CD4-positive, alpha-beta T cell (primary cell): ENCODE results near the gene PDE10A. TPM values are rescaled to one million over a fixed set of nuclear protein-coding genes. Genes with fewer than 3 reads are reported as not detected.

Experiments used
- ATAC-seq: fragments of 200-7000 bp; cut with Tn5 transposase; one replicate; pipeline ENCODE4 v1.10.0; 2022; ENCODE audit warnings: mild to moderate bottlenecking; ENCODE audit not compliant: poor library complexity
- CTCF ChIA-PET: fragments of 350-600 bp; sonication (Branson Sonifier 250); formaldehyde crosslinking; loops from one replicate; lab custom pipeline; 2021; ENCODE audit warnings: antibody characterized with exemption, inconsistent platforms; lab: Charles Lee
- POLR2A ChIA-PET: fragments of 350-600 bp; sonication (Branson Sonifier 250); formaldehyde crosslinking; loops from one replicate; lab custom pipeline; 2021; ENCODE audit warnings: antibody characterized with exemption, inconsistent platforms; lab: Charles Lee
- DNase-seq, 14 experiments: peaks; one replicate each; pipeline ENCODE4 v3.0.0-alpha.2; 2013 to 2020; ENCODE audit warnings: mixed read lengths in 2 of 14
- H3K27ac ChIP-seq, 2 donors: one replicate each; pipeline versions ENCODE4 v1.5.1 to v1.7.0; 2013; ENCODE audit warnings: low read length in 2 of 2, low read depth in 1 of 2, mild to moderate bottlenecking in 1 of 2
- H3K27me3 ChIP-seq, 2 experiments: 1 replicate in 1 of 2; 2 replicates in 1 of 2; pipeline versions ENCODE4 v1.6.1 to v1.7.0; 2013; ENCODE audit warnings: low read length in 2 of 2, control low read depth in 1 of 2, mild to moderate bottlenecking in 1 of 2, moderate library complexity in 1 of 2; ENCODE audit not compliant: insufficient read depth in 2 of 2, control insufficient read depth in 1 of 2
- H3K36me3 ChIP-seq: one replicate; pipeline ENCODE4 v1.6.1; 2013; ENCODE audit warnings: low read length, control low read depth; ENCODE audit not compliant: insufficient read depth
- H3K4me1 ChIP-seq: one replicate; pipeline ENCODE4 v1.6.1; 2013; ENCODE audit warnings: low read length, control low read depth; ENCODE audit not compliant: insufficient read depth
- H3K4me3 ChIP-seq: one replicate; pipeline ENCODE4 v1.5.1; 2013; ENCODE audit warnings: mild to moderate bottlenecking, low read length, moderate library complexity
- H3K9me3 ChIP-seq, 2 experiments: 1 replicate in 1 of 2; 2 replicates in 1 of 2; pipeline versions ENCODE4 v1.6.1 to v1.7.0; 2013; ENCODE audit warnings: low read length in 2 of 2, mild to moderate bottlenecking in 2 of 2, control low read depth in 1 of 2, moderate library complexity in 1 of 2; ENCODE audit not compliant: control insufficient read depth in 1 of 2, insufficient read depth in 1 of 2
- H3K27ac Mint-ChIP-seq: one replicate; pipeline ENCODE4 v1.8.0; 2020; ENCODE audit warnings: mixed read lengths
- H3K27me3 Mint-ChIP-seq: one replicate; pipeline ENCODE4 v1.8.0; 2021; ENCODE audit warnings: mixed read lengths
- H3K36me3 Mint-ChIP-seq: one replicate; pipeline ENCODE4 v1.8.0; 2021; ENCODE audit warnings: low read depth, mixed read lengths
- H3K4me1 Mint-ChIP-seq: one replicate; pipeline ENCODE4 v1.8.0; 2021; ENCODE audit warnings: low read depth, mixed read lengths
- H3K4me3 Mint-ChIP-seq: one replicate; pipeline ENCODE4 v1.8.0; 2020; ENCODE audit warnings: mild to moderate bottlenecking, mixed read lengths
- H3K9me3 Mint-ChIP-seq: one replicate; pipeline ENCODE4 v1.8.0; 2020; ENCODE audit warnings: mixed read lengths
- intact Hi-C, 2 experiments: fragments of 100-400 bp; cut with DNase I in 1 of 2; cut with micrococcal nuclease in 1 of 2; formaldehyde crosslinking; loops; one replicate each; pipeline versions ENCODE4 v1.15.1 to v1.9.0; 2023 to 2025; cut with DNase I, micrococcal nuclease
- total RNA-seq, 174 experiments: library from RNA in 2 of 174; stranded (reverse) in 2 of 174; gene quantifications; one replicate each; pipeline ENCODE4 v1.2.3 and lab custom pipeline; 2021 to 2026
- TF ChIP-seq, protein P1 (sequence below): fragments of 200-600 bp; IDR thresholded peaks from one replicate; pipeline ENCODE4 v1.8.0; 2022; ENCODE audit warnings: antibody characterized with exemption, mild to moderate bottlenecking

The PDE10A gene
- total RNA-seq, 2 experiments from 2014 or later, result not detected

DNA sequence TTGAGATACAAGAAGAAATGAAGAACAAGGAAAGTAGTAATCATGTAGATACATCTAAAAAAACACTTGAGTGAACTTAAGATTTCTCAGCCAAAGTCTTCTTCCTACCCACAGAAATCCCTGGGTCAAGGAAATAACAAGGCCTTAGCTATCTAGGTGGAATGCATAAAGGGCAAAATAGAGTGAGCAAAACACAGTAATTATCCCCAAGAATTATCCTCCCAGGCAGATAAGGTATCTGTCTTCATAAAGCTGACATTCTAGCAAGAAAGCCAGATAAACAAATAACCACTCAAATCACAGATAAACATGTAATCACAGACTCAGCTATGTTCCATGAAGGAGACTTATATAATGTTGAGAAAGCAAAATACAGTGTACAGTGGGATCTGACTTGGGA is 216.7 kb downstream of the PDE10A start:
- no peaks in the 10 kb centered on the region for H3K27me3 ChIP-seq

DNA sequence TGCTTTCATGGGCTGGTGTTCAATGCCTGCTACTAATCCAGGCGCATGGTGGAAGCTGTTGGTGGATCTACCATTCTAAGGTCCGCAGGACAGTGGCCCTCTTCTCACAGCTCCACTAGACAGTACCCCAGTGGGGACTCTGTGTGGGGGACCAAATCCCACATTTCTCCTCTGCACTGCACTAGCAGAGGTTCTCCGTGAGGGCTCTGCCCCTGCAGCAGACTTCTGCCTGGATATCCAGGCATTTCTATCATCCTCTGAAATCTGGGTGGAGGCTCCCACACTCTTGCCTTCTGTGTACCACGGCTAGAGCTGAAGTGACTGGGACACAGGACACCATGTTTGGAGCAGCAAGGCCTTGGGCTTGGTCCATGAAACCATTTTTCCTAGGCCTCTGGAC is 219.6 kb downstream of the PDE10A start:
- no peaks in the 10 kb centered on the region for H3K27me3 ChIP-seq
- ChIA-PET CTCF (no interaction called here), POLR2A (no interaction called here)
- H3K4me1 ChIP-seq, result no peaks in the 10 kb centered on the region
- no peak overlapping the region for H3K4me3 ChIP-seq
- H3K4me3 Mint-ChIP-seq, result no peak overlapping the region
- H3K36me3 ChIP-seq, result no peaks in the 10 kb centered on the region
- intact Hi-C loops, result no loop called here
- H3K4me1 Mint-ChIP-seq, result no peaks in the 10 kb centered on the region
- TF ChIP-seq, protein P1, sequence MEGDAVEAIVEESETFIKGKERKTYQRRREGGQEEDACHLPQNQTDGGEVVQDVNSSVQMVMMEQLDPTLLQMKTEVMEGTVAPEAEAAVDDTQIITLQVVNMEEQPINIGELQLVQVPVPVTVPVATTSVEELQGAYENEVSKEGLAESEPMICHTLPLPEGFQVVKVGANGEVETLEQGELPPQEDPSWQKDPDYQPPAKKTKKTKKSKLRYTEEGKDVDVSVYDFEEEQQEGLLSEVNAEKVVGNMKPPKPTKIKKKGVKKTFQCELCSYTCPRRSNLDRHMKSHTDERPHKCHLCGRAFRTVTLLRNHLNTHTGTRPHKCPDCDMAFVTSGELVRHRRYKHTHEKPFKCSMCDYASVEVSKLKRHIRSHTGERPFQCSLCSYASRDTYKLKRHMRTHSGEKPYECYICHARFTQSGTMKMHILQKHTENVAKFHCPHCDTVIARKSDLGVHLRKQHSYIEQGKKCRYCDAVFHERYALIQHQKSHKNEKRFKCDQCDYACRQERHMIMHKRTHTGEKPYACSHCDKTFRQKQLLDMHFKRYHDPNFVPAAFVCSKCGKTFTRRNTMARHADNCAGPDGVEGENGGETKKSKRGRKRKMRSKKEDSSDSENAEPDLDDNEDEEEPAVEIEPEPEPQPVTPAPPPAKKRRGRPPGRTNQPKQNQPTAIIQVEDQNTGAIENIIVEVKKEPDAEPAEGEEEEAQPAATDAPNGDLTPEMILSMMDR, result no peak
- no peak overlapping the region for H3K27ac Mint-ChIP-seq
- no peaks in the 10 kb centered on the region for H3K9me3 Mint-ChIP-seq
- DNase-seq, result no peak
- H3K27me3 Mint-ChIP-seq, result no peaks in the 10 kb centered on the region
- H3K36me3 Mint-ChIP-seq, result no peaks in the 10 kb centered on the region
- ATAC-seq, result no peak
- H3K27ac ChIP-seq, result no peak overlapping the region
- peaks cover 0 to 8% of the 10 kb centered on the region in 2 experiments for H3K9me3 ChIP-seq

More for the DNA sequence above, 216.7 kb downstream of the PDE10A start:
- no peaks in the 10 kb centered on the region for H3K4me1 ChIP-seq
- H3K36me3 ChIP-seq, result no peaks in the 10 kb centered on the region
- no peaks in the 10 kb centered on the region for H3K9me3 Mint-ChIP-seq
- no peak overlapping the region for H3K4me3 Mint-ChIP-seq
- intact Hi-C loops, result no loop called here
- H3K27me3 Mint-ChIP-seq, result no peaks in the 10 kb centered on the region
- ChIA-PET CTCF (no interaction called here), POLR2A (no interaction called here)
- DNase-seq (no peak), ATAC-seq (no peak)
- no peak overlapping the region for H3K4me3 ChIP-seq
- no peak overlapping the region for H3K27ac Mint-ChIP-seq
- TF ChIP-seq, protein P1, result no peak
- H3K36me3 Mint-ChIP-seq, result no peaks in the 10 kb centered on the region
- H3K9me3 ChIP-seq, result peaks cover 0 to 8% of the 10 kb centered on the region in 2 experiments
- H3K27ac ChIP-seq, result no peak overlapping the region
- H3K4me1 Mint-ChIP-seq, result no peaks in the 10 kb centered on the region

DNA sequence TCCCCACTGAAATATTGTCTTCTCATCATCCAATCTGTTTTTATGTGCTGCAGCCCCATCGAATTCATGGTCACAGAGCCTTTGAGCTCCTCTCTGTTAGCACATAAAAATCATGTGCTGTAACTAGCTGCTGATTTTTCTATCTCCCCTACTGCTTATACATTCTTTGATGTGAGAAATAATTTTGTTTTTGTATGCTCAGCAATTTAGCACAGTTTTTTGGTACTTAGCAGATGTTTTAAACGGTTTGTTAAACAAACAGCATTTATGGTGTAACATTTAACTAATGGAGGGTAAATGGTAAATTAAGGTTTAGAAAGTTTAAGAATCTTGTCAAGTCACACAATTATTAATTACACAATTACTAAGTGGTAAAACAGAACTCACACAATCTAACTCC is 221.9 kb downstream of the PDE10A start:
- TF ChIP-seq, protein P1, result no peak
- intact Hi-C loops, result no loop called here
- H3K27me3 ChIP-seq, result no peaks in the 10 kb centered on the region
- ChIA-PET CTCF (no interaction called here), POLR2A (no interaction called here)
- H3K4me1 Mint-ChIP-seq, result no peaks in the 10 kb centered on the region
- H3K4me3 Mint-ChIP-seq, result no peak overlapping the region
- no peaks in the 10 kb centered on the region for H3K36me3 ChIP-seq
- H3K36me3 Mint-ChIP-seq, result no peaks in the 10 kb centered on the region
- no peaks in the 10 kb centered on the region for H3K27me3 Mint-ChIP-seq
- DNase-seq, result no peak
- H3K9me3 ChIP-seq, result peaks cover 0 to 8% of the 10 kb centered on the region in 2 experiments
- no peaks in the 10 kb centered on the region for H3K9me3 Mint-ChIP-seq
- no peak overlapping the region for H3K27ac ChIP-seq
- H3K27ac Mint-ChIP-seq, result no peak overlapping the region
- ATAC-seq, result no peak
- no peaks in the 10 kb centered on the region for H3K4me1 ChIP-seq
- no peak overlapping the region for H3K4me3 ChIP-seq
